Panc1 (cell line): ENCODE data around the gene LLGL2.

Experiments
- CTCF ChIP-seq: fragments of 450-650 bp; IDR thresholded peaks from 2 replicates; pipeline ENCODE4 v1.5.1; 2017; ENCODE audit warnings: mild to moderate bottlenecking
- POLR2AphosphoS5 ChIP-seq: IDR thresholded peaks from 2 replicates; pipeline ENCODE4 v1.6.1; 2012; ENCODE audit warnings: mild to moderate bottlenecking, low read depth, low read length, moderate library complexity
- REST ChIP-seq, 2 experiments: IDR thresholded peaks; 2 replicates each; pipeline ENCODE4 v1.6.1; 2011 to 2012; ENCODE audit warnings: low read depth in 2 of 2, control low read depth in 1 of 2, low read length in 1 of 2, mild to moderate bottlenecking in 1 of 2, moderate library complexity in 1 of 2; ENCODE audit not compliant: insufficient read depth in 1 of 2
- SIN3A ChIP-seq: IDR thresholded peaks from 2 replicates; pipeline ENCODE4 v1.6.1; 2012; ENCODE audit warnings: low read depth, mild to moderate bottlenecking, low read length, moderate library complexity, borderline replicate concordance; ENCODE audit not compliant: insufficient read depth
- TCF7L2 ChIP-seq: IDR thresholded peaks from 2 replicates; pipeline ENCODE4 v1.6.1; 2011; ENCODE audit warnings: mild to moderate bottlenecking, low read depth, low read length, inconsistent platforms

- TF ChIP-seq TCF7L2: no peak
- TF ChIP-seq CTCF: no peak
- TF ChIP-seq REST (IDR thresholded peaks at IDR 0.05; ENCODE audit: insufficient read depth in 1 of 2, low read depth in 2 of 2, low read length in 1 of 2): no peak
- TF ChIP-seq POLR2AphosphoS5: no peak
- no peak for TF ChIP-seq SIN3A
Observed at GRCh38 chr17:75574404-75575036, 49.0 kb downstream of the LLGL2 start.
